ENCODE data around the gene DOC2B.

DOC2B gene

DNA sequence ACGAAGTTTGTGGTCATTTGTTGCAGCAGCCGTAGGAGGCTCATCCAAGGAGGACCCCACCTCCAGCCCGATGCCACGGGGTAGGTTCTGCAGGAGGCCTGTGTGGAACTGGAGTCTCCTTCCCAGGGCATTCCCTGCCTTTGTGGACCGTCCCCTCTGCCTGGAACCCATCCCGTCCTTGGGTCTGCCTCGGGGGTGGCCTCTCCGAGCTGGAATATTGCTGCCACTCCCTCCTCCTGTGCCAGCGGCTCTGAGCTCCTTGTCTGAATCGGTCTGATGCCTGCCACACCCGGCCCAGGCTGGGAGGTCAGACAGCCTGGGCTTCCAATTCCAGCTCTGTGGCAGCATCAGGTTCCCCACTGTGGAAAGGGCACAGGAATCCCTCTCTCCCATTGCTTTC, 18.8 kb downstream of the DOC2B start:
- no peak for DNase-seq (ENCODE audit: low read depth in 2 of 2)

DNA sequence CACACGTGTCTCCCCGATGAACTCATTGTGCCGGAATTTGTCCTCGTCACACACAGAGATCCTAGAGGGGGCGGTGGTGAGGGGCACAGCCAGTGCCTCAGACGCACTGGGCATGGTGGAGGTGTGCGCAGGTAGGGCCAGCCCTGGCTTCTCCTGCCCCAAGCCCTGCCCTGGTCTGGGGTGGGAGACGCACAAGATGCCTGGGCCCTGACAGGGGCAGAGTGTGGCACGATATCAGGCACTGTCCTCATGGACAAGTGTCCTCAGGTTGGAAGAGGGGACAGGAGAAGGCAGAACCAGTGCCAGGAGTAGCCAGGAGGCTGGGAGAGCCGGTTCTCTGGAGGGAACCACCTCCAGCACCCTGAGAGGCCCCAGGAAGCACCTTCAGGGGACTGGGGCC, 20.0 kb downstream of the DOC2B start:
- DNase-seq (ENCODE audit: low read depth in 2 of 2): no peak

DNA sequence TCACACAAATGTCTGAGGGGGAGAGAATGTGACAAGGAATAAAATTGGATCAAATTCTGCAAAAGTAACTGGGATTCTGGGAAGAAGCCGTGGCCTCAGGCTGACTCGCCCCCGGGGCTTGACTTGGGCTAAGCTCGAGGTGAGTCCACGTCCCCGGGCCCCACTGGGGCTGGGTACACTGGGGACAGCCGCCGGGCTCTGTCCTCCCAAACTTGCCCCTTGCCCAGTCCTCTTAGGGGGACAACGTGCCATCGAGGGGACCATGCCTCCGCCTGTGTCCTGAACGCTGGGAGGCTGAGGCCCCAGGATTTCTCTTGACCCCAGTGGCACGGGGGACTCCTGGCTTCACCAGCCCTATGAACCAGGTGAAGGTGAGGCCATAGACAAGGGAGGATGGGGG, 21.1 kb downstream of the DOC2B start:
- DNase-seq (ENCODE audit: low read depth in 2 of 2): no peak

DNA sequence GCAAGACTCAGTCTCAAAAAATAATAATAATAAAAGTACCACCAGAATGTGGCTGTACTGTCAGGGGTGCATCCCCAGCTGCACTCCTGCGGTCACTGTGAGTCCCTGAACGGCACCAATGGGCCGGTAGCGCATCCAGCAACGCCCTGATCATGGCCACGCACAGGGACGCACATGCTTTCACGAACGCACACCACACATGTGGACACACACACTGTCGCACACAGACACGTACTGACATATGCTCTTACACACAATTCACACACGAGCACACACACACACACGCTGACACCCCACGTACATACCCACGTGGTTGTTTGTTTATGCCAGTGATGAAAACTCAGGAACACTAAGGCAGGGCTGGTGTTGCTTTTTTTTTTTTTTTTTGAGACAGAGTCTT, 21.8 kb downstream of the DOC2B start:
- DNase-seq (ENCODE audit: low read depth in 2 of 2): no peak

DNA sequence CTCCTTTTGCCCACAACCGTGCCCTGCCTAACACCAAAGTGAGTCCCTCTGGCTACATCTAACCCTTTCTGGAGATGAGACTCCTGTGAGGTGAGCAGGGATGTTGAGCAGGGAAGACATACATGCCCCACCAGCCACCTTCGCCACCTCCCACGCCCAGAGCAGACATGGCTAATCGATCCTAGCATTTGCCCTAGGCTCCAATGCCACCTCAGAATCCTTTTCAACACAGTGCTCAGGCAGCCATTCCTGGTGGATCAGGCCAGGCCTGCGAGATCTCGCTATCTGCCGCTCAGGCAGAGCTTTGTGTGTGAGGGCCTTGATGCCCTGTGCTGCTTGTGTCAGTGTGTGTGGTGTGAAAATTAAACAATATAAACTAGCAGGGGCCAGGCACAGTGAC, 23.1 kb downstream of the DOC2B start:
- no peak for DNase-seq (ENCODE audit: low read depth in 2 of 2)

DNA sequence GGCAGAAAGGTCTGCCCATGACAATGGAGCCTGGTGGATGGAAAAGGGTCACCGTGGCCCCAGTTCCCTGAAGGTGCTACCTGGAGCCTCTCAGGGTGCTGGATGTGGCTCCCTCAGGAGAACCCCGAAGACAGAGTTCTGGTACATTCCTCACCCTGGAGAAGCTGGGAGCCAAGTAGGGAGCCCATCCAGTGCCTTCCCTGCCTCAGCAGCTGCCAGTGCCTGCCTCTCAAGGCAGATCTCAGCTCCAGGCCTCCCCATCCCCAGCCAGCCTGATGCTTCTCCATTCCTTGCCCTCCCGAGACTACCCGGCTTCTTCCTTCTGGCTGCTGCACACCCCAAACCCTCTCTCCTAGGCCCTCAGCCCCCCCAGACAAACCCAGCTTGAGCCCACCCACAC, 23.5 kb downstream of the DOC2B start:
- DNase-seq (ENCODE audit: low read depth in 2 of 2): no peak

DNA sequence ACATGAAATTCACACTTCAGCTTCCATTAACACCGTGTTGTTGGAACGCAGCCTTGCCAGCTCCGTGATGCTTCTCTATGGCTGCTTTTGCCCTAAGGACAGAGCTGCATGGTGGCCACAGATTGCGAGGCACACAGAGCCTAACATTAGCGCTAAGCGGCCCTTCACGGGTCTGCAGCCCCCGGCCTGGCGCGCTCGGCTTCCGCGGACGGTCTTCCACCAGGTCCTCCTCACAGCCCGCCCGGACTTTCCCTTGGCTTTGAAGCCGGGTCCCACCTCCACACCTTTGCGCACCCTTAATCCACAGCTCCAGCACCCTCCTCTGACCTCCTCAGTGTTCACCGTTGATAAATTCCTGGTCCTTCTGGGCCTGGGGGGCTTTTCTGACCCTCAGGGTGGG, 24.5 kb downstream of the DOC2B start:
- no peak for DNase-seq (ENCODE audit: low read depth in 2 of 2)

DNA sequence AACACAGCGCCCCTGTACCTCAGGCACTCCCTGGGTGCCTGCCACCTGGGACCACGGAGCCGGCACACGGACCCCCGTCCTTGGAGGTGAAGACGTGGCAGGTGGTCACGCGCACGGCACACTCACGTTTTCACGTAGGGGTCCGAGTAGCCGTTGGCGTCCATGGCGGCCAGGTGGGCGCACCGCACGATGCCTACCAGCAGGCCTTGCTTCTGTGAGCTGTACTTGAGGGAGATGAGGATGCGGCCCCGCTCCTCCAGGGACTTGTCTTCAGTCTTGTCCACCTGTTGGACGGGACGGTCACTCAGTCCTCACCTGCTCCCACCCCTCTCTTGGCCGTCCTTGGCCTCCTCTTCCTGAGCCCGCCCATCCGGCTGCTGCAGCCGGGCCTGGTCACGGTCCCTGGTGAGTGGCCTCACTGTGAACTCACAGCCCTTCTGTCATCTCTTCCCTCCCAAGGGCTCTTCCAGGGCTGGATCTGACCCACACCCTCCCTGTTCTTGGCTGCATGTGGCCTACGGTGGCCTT, 25.3 kb downstream of the DOC2B start:
- no peak for DNase-seq (ENCODE audit: low read depth in 2 of 2)

DNA sequence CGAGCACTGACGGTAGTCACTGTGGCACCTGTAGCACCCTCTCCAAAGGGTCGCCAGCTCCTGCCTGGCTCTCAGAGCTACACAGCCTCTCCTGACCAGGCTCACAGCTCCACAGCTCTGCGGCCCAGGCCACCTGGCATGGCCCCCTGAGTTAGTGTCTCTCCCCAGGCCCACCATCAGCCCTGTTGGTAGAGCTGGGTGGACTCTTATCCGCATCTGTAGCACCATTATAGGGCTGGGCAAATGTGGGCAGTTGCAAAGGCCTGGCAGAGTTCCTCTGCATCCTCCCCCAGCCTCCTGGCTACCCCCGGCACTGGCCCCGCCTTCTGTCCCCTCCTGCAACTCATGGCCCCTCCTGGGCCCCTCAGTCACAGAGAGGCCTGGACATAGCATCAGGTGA, 25.9 kb downstream of the DOC2B start:
- DNase-seq (ENCODE audit: low read depth in 2 of 2): no peak

DNA sequence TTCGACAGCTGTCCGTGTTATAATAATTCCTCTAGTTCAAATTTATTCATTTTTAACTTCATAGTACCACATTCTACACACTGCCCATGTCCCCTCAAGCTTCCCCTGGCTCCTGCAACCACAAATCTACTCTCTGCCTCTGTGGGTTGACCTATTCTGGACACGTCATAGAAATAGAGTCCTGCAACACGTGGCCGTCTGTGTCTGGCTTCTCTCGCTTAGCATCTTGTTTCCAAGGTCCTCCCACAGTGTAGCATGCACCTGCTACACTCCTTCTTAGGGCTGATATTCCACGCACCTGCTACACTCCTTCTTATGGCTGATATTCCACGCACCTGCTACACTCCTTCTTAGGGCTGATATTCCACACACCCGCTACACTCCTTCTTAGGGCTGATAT, 27.6 kb downstream of the DOC2B start:
- no peak for DNase-seq (ENCODE audit: low read depth in 2 of 2)

DNA sequence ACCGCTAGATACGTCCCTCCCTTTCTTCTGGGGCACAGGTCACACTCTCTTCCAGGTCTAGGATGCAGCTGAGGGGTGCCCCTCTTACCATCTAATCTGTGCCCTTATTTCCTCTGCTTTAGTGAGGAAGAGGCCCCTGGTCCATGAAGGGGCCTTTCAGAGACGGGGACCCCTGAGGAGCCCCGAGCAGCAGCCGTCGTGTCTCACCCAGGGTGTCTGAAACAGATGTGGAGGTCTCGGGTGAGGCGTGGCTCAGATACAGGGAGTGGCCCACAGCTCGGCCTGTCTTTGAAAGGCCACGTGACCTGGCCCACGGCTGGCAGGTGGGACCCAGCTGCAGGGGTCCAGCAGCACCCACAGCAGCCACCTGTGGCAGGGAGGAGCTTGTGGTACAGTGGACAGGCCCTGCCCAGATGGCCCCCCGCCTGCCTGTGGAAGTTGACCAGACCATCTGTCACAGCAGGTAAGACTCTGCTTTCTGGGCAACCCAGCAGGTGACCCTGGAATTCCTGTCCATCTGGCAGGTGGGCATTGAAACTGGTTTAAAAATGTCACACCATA, 28.5 kb downstream of the DOC2B start:
- no peak for DNase-seq (ENCODE audit: low read depth in 2 of 2)

DNA sequence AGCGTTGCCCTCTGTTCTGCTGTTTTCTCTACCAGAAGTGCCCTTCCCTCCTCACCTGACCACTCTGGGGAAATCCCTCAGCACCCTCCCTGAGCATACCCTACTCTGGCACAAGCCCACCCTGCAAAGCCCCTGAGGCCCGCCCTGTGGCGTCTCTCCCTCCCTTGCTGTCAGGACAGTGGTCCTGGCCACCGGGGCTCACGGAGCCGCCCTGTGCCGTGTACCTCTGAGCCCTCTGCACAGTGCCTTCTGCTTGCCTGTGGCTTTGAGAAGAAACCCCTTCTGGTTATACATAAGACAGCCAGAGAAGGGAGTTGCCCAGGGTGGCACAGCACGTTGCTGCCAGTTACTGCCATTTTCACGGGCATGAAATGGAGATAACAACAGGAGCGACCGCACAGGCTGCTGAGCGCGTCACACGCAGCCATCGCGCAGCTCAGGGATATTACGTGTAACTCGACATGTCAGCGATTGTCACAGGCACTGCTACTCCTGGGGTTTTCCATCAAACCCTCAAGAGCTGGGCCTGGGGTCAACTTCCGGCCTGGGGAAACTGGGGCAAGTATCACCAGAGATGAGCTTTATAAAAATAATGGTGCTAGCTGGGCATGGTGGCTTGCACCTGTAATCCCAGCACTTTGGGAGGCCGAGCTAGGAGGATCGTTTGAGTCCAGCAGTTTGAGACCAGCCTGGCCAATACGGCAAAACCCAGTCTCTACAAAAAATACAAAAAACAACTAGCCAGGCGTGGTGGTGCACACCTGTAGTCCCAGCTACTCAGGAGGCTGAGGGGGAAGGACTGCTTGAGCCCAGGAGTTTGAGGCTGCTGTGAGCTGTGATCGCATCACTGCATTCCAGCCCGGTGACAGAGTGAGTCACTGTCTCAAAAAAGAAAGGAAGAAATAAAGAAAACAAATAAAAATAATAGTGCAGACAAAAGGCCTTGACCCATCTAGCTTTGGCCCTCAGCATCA, 29.3 kb downstream of the DOC2B start:
- no peak for DNase-seq (ENCODE audit: low read depth in 2 of 2)

DNA sequence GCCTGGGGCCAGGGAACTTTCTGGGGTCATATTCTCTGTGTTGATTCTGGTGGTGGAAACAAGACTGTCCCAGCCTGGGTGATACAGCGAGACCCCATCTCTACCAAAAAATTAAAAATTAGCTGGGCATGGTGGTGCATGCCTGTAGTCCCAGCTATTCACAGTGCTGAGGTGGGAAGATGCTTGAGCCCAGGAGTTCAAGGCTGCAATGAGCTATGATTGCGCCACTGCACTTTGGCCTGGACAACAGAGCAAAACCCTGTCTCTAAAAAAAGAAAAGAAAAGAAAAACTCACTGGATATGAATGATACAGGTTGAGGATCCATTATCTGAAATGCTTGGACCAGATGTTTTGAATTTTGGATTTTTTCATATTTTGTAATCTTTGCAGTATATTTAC, 30.4 kb downstream of the DOC2B start:
- no peak for DNase-seq (ENCODE audit: low read depth in 2 of 2)

DNA sequence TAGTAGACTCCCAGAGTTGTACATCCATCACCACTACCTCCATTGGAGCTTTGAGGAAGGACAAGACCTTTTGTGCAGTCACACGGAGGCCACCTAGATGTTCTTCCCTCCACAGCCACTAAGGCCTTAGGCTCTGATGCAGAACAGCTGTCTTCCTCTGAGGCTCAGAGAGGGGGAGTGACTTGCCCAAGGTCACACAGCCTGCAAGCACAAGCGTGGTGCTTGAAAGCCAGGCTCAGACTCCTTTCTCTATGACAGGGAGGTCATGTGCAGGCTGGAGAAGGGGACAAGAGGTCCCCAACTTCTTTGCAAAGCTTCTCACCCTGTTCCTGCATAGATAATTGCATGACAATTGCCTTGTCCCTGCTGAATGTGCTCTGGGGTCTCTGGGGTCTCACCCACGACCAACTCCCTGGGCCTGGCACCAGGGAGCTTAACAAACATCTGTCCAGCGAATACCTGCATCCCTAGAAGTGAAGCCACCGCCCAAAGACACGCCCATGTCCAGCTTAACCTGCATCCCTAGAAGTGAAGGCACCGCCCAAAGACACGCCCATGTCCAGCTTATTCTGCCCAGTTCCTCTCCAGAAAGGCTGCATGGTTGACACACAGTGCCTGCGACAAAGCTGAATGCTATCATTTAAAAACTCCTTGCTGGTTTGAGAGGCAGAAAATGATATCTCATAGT, 31.4 kb downstream of the DOC2B start:
- DNase-seq (ENCODE audit: low read depth in 2 of 2): no peak

DNA sequence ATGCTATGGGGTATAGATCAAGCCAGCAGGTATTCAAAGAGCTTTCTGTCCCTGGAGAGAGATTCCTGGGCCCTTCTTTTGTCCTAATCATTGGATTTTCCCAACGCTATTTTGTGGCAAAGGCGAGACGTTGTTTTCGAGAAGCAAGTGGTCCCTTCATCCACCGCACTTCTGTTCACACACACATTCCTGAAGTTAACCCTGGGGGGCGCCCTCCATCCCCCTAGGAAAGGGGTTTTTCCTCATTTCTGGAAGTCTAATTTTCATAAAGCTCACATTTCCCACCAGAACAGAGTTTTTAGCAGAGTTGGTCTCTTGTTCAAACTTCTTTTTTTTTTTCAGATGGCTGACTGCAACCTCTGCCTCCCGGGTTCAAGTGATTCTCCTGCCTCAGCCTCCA, 32.2 kb downstream of the DOC2B start:
- no peak for DNase-seq (ENCODE audit: low read depth in 2 of 2)

DNA sequence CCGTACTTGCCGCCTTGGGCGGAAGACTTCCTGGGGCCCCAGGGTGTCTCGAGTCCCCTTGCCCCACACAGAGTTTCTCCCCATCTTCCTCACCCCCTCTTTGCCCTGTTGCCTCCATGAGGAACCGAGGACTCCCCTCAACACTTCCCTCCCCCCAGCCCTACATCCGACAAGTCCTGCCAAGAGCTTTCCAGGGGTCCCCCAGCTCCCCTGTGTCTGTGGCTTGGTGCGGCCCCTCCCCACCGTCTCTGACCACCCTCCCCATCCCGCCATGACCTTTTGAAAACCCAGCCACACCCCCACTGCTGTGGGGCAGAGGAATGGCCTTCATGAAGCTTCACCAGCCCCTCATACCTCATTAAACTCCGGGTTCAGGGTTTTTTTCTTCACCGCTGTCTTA, 32.7 kb downstream of the DOC2B start:
- DNase-seq (ENCODE audit: low read depth in 2 of 2): no peak

DNA sequence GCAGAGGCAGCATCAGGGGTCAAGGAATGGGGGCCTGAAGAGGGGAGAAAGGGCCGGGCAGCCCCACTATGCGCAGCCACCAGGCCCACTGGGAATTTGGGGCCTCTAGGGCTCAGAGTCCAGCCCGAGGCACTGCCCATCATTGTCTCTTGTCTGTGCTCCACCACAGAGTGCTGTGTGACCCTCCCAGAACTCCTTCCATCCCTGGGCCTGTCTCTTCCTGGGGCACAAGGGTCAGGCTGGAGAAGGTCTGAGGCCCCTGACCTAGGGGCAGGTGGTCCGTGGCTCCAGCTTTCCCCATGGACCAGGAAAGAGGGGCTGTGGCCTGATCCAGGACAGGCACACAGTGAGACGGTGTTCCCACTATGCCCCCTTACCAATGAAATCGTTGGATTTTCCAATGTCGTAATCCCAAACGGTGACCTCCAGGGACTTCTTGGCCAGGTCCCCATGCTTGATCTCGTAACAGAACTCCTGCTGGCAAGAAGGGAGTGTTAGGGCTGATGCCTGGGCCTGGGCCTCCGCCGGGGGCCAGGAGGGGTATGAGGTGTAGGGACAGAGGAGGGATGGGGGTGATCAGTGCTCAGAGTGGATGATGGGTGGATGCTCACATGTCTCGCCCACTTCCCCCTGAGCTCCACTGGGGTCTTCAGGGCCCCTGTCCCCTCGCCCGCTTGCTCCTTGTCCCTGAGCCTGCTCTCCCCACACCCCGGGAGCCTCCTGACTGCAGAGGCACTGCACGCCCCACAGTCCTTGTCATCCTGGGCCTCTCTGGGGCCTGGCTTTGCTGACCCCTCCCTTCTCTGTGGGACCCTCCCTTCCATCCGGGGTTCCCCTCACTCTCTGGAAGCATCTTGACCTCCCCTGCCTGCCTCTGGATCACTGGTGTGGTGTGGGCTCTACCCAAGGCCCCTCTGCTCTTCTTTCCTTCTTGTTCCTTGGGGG, 33.4 kb downstream of the DOC2B start:
- no peak for DNase-seq (ENCODE audit: low read depth in 2 of 2)

DNA sequence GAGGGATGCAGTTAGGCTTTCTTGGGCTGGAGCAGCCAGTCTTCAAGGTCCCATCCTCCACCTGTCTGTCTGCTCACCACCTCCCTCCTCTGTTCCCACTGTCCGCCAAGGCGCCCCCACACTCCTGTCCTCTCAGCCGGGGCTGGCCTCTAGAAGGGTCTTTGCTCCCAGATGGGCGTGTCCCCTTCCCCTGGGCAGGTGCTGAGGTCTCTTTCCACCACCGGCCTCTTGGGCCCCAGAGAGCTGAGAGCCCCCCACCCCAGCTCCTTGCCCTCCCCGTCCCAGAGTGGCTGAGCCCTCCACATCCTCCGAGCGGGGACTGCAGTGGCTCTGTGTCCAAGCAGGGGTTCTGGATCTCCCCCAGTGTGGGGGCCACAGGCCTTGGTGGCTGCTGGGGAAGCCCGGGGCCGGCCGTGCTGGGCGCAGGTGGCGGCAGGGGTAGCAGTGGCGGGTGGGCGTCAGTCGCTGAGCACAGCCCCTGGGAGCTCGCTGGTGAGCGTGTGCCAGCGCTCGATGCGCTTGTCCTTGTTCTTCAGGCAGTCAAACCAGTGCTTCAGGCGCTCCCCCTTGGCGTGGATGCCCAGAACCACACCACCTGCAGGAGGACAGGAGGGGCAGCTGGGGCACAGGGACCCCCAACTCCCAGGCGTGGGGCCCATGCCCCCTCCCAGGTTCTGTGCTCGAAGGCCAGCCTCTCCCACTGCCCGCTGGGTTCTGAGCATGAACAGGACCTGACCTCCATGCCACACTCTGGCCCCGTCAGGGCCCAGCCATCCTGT, 34.3 kb downstream of the DOC2B start:
- DNase-seq (ENCODE audit: low read depth in 2 of 2): no peak

DNA sequence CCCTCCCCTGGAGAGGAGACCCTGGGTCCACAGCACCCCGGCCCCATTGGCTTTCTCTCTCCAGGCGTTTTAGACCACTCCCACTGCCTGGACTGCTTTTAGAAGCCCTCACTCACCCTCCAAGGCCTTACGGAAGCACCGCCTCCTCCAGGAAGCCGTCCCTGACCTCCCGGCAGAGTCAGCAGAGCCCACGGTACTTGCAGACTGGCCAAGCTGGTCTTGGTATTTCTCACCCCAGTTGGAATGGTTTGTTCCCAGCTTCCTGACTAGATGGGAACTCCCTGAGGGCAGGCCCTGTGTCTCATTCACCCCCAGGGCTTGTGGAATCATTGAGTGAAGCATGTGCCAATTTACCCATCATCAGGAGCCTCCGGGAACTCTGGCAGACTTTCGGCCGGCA, 34.9 kb downstream of the DOC2B start:
- no peak for DNase-seq (ENCODE audit: low read depth in 2 of 2)

DNA sequence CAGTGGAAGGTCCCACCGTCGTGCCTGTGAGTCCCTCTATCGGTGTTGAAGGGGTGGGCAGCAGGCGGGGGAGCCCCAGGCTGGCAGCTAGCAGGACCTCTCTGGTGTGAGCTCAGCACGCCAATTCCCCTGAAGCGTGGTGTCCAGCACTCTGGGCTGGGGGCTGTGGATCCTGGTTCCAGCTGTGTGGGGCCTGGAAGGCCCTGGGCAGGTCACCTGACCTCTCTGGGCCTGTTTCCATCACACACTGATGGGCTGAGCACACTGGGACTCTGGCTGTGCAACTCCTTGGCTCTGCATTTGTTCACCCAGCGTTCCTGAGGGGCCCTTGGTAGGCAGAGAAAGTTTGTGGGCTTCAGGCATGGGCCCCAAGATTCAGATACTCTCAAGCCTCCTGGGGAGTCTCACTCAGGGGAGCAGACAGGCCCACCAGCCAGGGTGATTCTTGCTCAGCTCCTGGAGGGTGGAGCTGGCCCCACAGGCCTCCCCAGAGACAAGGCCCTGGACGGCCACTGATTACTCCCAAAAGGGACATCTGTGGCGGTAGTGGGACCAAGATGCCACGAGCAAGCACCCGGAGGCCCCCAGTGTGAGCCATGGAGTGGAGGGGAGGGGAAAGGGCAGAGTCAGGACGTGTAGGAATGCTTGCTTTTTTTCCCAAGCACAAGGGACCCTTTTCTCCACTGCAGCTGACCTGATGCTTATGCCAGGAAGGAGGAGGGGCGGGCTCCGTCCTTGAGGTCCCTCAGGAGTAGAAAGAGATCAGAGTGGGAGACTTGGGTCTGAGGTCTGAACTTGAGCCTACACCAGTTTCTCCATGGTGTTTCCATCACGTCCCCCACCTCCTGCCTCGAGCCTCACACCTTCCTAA, 35.5 kb downstream of the DOC2B start:
- DNase-seq (ENCODE audit: low read depth in 2 of 2): no peak
